AG04449 (cell line): ENCODE measurements around the gene RLBP1.

Experiments
- CTCF ChIA-PET: fragments of 350-600 bp; formaldehyde crosslinking; extraction: SDS; loops from one replicate; lab custom pipeline; 2021; ENCODE audit warnings: antibody characterized with exemption; lab: Yijun Ruan, JAX
- POLR2A ChIA-PET: fragments of 400-600, 350-600 bp; formaldehyde crosslinking; extraction: SDS; loops from one replicate; lab custom pipeline; 2020; ENCODE audit warnings: antibody characterized with exemption, inconsistent platforms; lab: Yijun Ruan, JAX
- DNase-seq: peaks from one replicate; pipeline ENCODE4 v3.0.0-alpha.2; 2010; ENCODE audit warnings: low read depth, low spot score
- H3K4me3 ChIP-seq: 2 replicates; pipeline ENCODE4 v1.5.1; 2011; ENCODE audit warnings: low read depth, mild to moderate bottlenecking, control low read depth, low read length
- CTCF ChIP-seq: IDR thresholded peaks from one replicate; pipeline ENCODE4 v1.5.1; 2011; ENCODE audit warnings: mild to moderate bottlenecking, moderate library complexity, low read length, control low read depth, inconsistent platforms; ENCODE audit not compliant: insufficient read depth; ENCODE audit errors: missing control alignments

RLBP1 gene

DNA sequence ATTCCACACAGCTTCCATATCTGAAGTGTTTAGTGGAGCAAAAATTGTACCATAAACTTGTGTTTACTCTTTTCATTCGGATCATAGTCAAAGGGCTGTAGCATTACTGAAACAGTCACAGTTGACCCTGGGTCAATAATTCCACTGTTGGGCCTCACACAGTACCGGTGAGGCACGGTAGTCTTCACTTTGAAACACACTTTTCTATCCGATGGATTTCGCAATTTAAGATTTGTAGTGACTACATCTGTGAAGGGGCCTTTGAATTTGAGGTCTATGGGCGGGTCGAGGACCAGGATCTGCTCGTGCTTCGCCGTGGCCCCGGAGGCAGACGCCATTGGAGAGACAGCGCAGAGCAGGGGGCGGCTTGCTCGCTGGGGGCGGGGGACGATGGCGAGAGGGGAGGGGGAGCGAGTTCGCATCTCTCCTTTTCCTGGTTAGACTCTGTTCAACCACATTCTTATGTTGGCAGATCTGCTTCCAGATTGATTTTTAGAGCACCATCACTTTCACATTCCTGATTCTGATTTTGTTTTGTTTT lies 19.8 kb downstream of the RLBP1 start:
- no peak for DNase-seq
- no peak for TF ChIP-seq CTCF
- ChIA-PET POLR2A (no interaction called here), CTCF (interaction anchor here (1.0 kb wide), 2 partner anchors 8 to 104 kb away, joined by 3 to 4 read pairs; no protein-coding TSS in a partner anchor)
- no peak overlapping the region for H3K4me3 ChIP-seq

- CTCF ChIA-PET: interaction anchor here (1.3 to 8.2 kb wide), 6 partner anchors 5 to 143 kb away, joined by 3 to 97 read pairs (median 8); no protein-coding TSS in a partner anchor
- H3K4me3 ChIP-seq: no peak overlapping the region
- DNase-seq: no peak
- no peak for TF ChIP-seq CTCF
- POLR2A ChIA-PET: no interaction called here
These were observed 21.2 kb downstream of the RLBP1 start for GRCh38 chr15:89200182-89200581.

DNA sequence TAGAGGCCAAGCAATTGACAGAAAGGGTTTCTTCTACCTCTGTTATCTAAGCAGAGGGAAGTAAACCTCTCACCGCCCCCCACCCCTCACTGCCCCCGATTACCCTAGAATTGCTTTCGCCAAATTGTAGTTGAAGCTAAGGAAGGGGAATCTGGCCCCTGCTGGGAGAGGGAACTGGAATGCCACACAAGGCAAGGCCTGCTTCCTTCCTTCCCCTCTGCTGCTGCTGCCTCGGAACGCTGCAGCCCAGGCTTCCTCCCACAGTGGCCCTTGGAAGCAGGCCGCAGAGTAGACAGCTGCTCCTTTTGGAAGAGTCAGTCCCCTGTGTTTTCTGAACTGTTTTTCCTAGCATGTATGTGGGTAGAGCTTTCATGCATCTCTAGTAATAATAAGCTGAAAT lies 21.6 kb downstream of the RLBP1 start:
- ChIA-PET POLR2A (no interaction called here), CTCF (interaction anchor here (0.8 to 8.2 kb wide), 7 partner anchors 5 to 142 kb away, joined by 3 to 97 read pairs (median 7); no protein-coding TSS in a partner anchor)
- TF ChIP-seq CTCF: no peak
- no peak overlapping the region for H3K4me3 ChIP-seq
- no peak for DNase-seq

- ChIA-PET CTCF (interaction anchor here (0.8 to 8.2 kb wide), 8 partner anchors 6 to 141 kb away, joined by 3 to 97 read pairs (median 6); no protein-coding TSS in a partner anchor), POLR2A (no interaction called here)
- no peak for TF ChIP-seq CTCF
- no peak for DNase-seq
- no peak overlapping the region for H3K4me3 ChIP-seq
These were observed 22.4 kb downstream of the RLBP1 start for GRCh38 chr15:89198934-89199333.

- ChIA-PET CTCF (interaction anchor here (0.6 to 8.2 kb wide), 5 partner anchors 7 to 165 kb away, joined by 4 to 97 read pairs (median 10); no protein-coding TSS in a partner anchor), POLR2A (no interaction called here)
- H3K4me3 ChIP-seq: no peak overlapping the region
- no peak for TF ChIP-seq CTCF
- no peak for DNase-seq
These were observed 23.2 kb downstream of the RLBP1 start for GRCh38 chr15:89198196-89198595.

- ChIA-PET POLR2A (no interaction called here), CTCF (interaction anchor here (2.3 to 8.2 kb wide), 4 partner anchors 8 to 140 kb away, joined by 9 to 97 read pairs (median 14); no protein-coding TSS in a partner anchor)
- TF ChIP-seq CTCF: no peak
- H3K4me3 ChIP-seq: no peak overlapping the region
- no peak for DNase-seq
These were observed 23.8 kb downstream of the RLBP1 start for GRCh38 chr15:89197503-89197971.
